Measurements from ENCODE around the gene IFIT3. TPM values are rescaled to one million over a fixed set of nuclear protein-coding genes. Genes with fewer than 3 reads are reported as not detected.

The IFIT3 gene
- total RNA-seq, 1 experiment from 2014 or later = 7.2 TPM

GRCh38 chr10:89338713-89339112 lies 10.9 kb downstream of the IFIT3 start:
- Histone ChIP-seq H3K36me3 (ENCODE audit: low read depth) (no peaks in the 10 kb centered on the region), H3K9me2 (ENCODE audit: insufficient read depth) (no peaks in the 10 kb centered on the region), H3K27ac (no peak overlapping the region), H2AFZ (no peak overlapping the region), H3K4me2 (no peak overlapping the region), H3K27me3 (ENCODE audit: insufficient read depth, low read depth) (no peaks in the 10 kb centered on the region), H3K9me3 (ENCODE audit: insufficient read depth, low read depth) (no peaks in the 10 kb centered on the region), H3K4me3 (no peak overlapping the region), H3K79me2 (ENCODE audit: low read depth) (no peaks in the 10 kb centered on the region), H3K4me1 (replicated peaks; ENCODE audit: insufficient read depth) (no peaks in the 10 kb centered on the region; the same call in 1 of the 2 replicates), H4K20me1 (ENCODE audit: insufficient read depth) (no peaks in the 10 kb centered on the region), H3F3A (ENCODE audit: insufficient read depth, low read depth) (no peaks in the 10 kb centered on the region)
- ChIA-PET POLR2A (ENCODE audit: unreplicated experiment) (no interaction called here), CTCF (no interaction called here)
- no peak for DNase-seq
- intact Hi-C loops (cut with micrococcal nuclease; ENCODE audit: unreplicated experiment) = no loop called here
- no peak for TF ChIP-seq CTCF (conservative IDR thresholded peaks at IDR 0.05)
- no peak for TF ChIP-seq EZH2 (IDR thresholded peaks at IDR 0.05; ENCODE audit: low read depth)
- BruUV-seq (replicated peaks) = no TSS peak

GRCh38 chr10:89339875-89340274 lies 12.1 kb downstream of the IFIT3 start:
- Histone ChIP-seq H3K79me2 (ENCODE audit: low read depth) (no peaks in the 10 kb centered on the region), H3K4me1 (replicated peaks; ENCODE audit: insufficient read depth) (no peaks in the 10 kb centered on the region), H3K36me3 (ENCODE audit: low read depth) (no peaks in the 10 kb centered on the region), H3K9me2 (ENCODE audit: insufficient read depth) (no peaks in the 10 kb centered on the region), H2AFZ (no peak overlapping the region), H3K4me3 (no peak overlapping the region), H3K4me2 (no peak overlapping the region), H4K20me1 (ENCODE audit: insufficient read depth) (no peaks in the 10 kb centered on the region), H3K9me3 (ENCODE audit: insufficient read depth, low read depth) (no peaks in the 10 kb centered on the region), H3K27ac (no peak overlapping the region), H3F3A (ENCODE audit: insufficient read depth, low read depth) (no peaks in the 10 kb centered on the region), H3K27me3 (ENCODE audit: insufficient read depth, low read depth) (no peaks in the 10 kb centered on the region)
- ChIA-PET POLR2A (ENCODE audit: unreplicated experiment) (no interaction called here), CTCF (no interaction called here)
- BruUV-seq (replicated peaks) = no TSS peak
- TF ChIP-seq CTCF (conservative IDR thresholded peaks at IDR 0.05) = no peak
- no peak for TF ChIP-seq EZH2 (IDR thresholded peaks at IDR 0.05; ENCODE audit: low read depth)
- intact Hi-C loops (cut with micrococcal nuclease; ENCODE audit: unreplicated experiment) = no loop called here
- no peak for DNase-seq

- no peaks in the 10 kb centered on the region for H3K9me3 ChIP-seq (ENCODE audit: insufficient read depth, low read depth)
- H3K79me2 ChIP-seq (ENCODE audit: low read depth) = no peaks in the 10 kb centered on the region
- peaks cover 13% of the 10 kb centered on the region for H3K4me1 ChIP-seq (replicated peaks; ENCODE audit: insufficient read depth)
- H3K36me3 ChIP-seq (ENCODE audit: low read depth) = no peaks in the 10 kb centered on the region
- intact Hi-C loops (cut with micrococcal nuclease; ENCODE audit: unreplicated experiment) = no loop called here
- H3K27ac ChIP-seq = no peak overlapping the region
- no peak overlapping the region for H2AFZ ChIP-seq
- H3K9me2 ChIP-seq (ENCODE audit: insufficient read depth) = no peaks in the 10 kb centered on the region
- H3K4me3 ChIP-seq = no peak overlapping the region
- ChIA-PET CTCF (no interaction called here), POLR2A (ENCODE audit: unreplicated experiment) (no interaction called here)
- H4K20me1 ChIP-seq (ENCODE audit: insufficient read depth) = no peaks in the 10 kb centered on the region
- H3F3A ChIP-seq (ENCODE audit: insufficient read depth, low read depth) = peaks cover 10% of the 10 kb centered on the region; the same call in 1 of the 2 replicates
- no peak for DNase-seq
- H3K27me3 ChIP-seq (ENCODE audit: insufficient read depth, low read depth) = no peaks in the 10 kb centered on the region
- BruUV-seq (replicated peaks) = no TSS peak
- no peak overlapping the region for H3K4me2 ChIP-seq
- TF ChIP-seq EZH2 (IDR thresholded peaks at IDR 0.05; ENCODE audit: low read depth) = no peak
- TF ChIP-seq CTCF (conservative IDR thresholded peaks at IDR 0.05) = no peak
Observed at GRCh38 chr10:89341649-89342048, 13.9 kb downstream of the IFIT3 start.
